SK-N-SH (cell line): ENCODE data around the gene CD3D. TPM values are rescaled to one million over a fixed set of nuclear protein-coding genes. Genes with fewer than 3 reads are reported as not detected.

Source experiments
- CTCF ChIA-PET: fragments of 300-600, 350-600 bp; formaldehyde crosslinking; extraction: SDS; loops from one replicate; lab custom pipeline; 2021; lab: Yijun Ruan, JAX
- POLR2A ChIA-PET: fragments of 350-600 bp; sonication (Branson Sonifier 250); formaldehyde crosslinking; extraction: SDS; loops from one replicate; lab custom pipeline; 2020; ENCODE audit warnings: antibody characterized with exemption, inconsistent platforms; lab: Yijun Ruan, JAX
- DNase-seq: peaks from one replicate; pipeline ENCODE4 v3.0.0; 2012
- H2AFZ ChIP-seq: fragments of 200-600 bp; sonication (generic); 2 replicates; pipeline ENCODE4 v1.8.1; 2016; ENCODE audit warnings: antibody characterized with exemption, mild to moderate bottlenecking, low read depth
- H3F3A ChIP-seq: fragments of 200-600 bp; sonication (generic); replicated peaks from 2 replicates; pipeline ENCODE3; 2016; ENCODE audit warnings: antibody characterized with exemption, mild to moderate bottlenecking; ENCODE audit not compliant: insufficient read depth
- H3K27ac ChIP-seq, 2 experiments: fragments of 200-500 bp in 1 of 2; fragments of 200-600 bp in 1 of 2; sonication (Bioruptor generic) in 1 of 2; sonication (generic), shearing (Covaris generic) in 1 of 2; 2 replicates each; pipeline versions ENCODE4 v1.5.1 to v1.6.1; 2014 to 2016; ENCODE audit warnings: low read depth in 2 of 2, inconsistent platforms in 1 of 2, low read length in 1 of 2, mild to moderate bottlenecking in 1 of 2, mixed read lengths in 1 of 2
- H3K27me3 ChIP-seq: fragments of 200-600 bp; sonication (generic), shearing (Covaris generic); 2 replicates; pipeline ENCODE4 v1.6.1; 2016; ENCODE audit warnings: mixed run types; ENCODE audit not compliant: insufficient read depth
- H3K36me3 ChIP-seq, 2 experiments: fragments of 200-500 bp in 1 of 2; fragments of 200-600 bp in 1 of 2; sonication (Bioruptor generic) in 1 of 2; sonication (generic) in 1 of 2; replicated peaks in 1 of 2; 2 replicates each; pipeline versions ENCODE3 to v1.5.1; 2014 to 2016; ENCODE audit warnings: low read length in 1 of 2, mild to moderate bottlenecking in 1 of 2; ENCODE audit not compliant: insufficient read depth in 2 of 2, control insufficient read depth in 1 of 2
- H3K4me1 ChIP-seq, 2 experiments: fragments of 200-500 bp in 1 of 2; fragments of 200-600 bp in 1 of 2; sonication (Bioruptor generic) in 1 of 2; sonication (generic), shearing (Covaris generic) in 1 of 2; 2 replicates each; pipeline versions ENCODE4 v1.5.1 to v1.6.1; 2014 to 2016; ENCODE audit warnings: low read depth in 1 of 2, low read length in 1 of 2, mixed run types in 1 of 2; ENCODE audit not compliant: insufficient read depth in 2 of 2, control insufficient read depth in 1 of 2
- H3K4me2 ChIP-seq: fragments of 200-600 bp; sonication (generic), shearing (Covaris generic); 2 replicates; pipeline ENCODE4 v1.6.1; 2017; ENCODE audit warnings: mixed run types
- H3K4me3 ChIP-seq, 2 experiments: fragments of 200-500 bp in 1 of 2; fragments of 200-600 bp in 1 of 2; sonication (Bioruptor generic) in 1 of 2; sonication (generic), shearing (Covaris generic) in 1 of 2; 2 replicates each; pipeline versions ENCODE4 v1.5.1 to v1.8.1; 2014 to 2016; ENCODE audit warnings: low read depth in 2 of 2, inconsistent platforms in 1 of 2, low read length in 1 of 2, mild to moderate bottlenecking in 1 of 2, mixed read lengths in 1 of 2, moderate library complexity in 1 of 2
- H3K79me2 ChIP-seq: fragments of 200-600 bp; sonication (generic); 2 replicates; pipeline ENCODE4 v1.8.1; 2017; ENCODE audit warnings: mild to moderate bottlenecking; ENCODE audit not compliant: insufficient read depth
- H3K9ac ChIP-seq: fragments of 200-600 bp; sonication (generic); 2 replicates; pipeline ENCODE4 v1.6.1; 2017; ENCODE audit warnings: mixed run types
- H3K9me2 ChIP-seq: fragments of 200-600 bp; sonication (generic); 2 replicates; pipeline ENCODE4 v1.6.1; 2017; ENCODE audit warnings: mixed run types
- H3K9me3 ChIP-seq: fragments of 200-600 bp; sonication (generic); 2 replicates; pipeline ENCODE4 v1.6.1; 2017; ENCODE audit warnings: mixed run types, mild to moderate bottlenecking, moderate library complexity
- H4K20me1 ChIP-seq: fragments of 200-600 bp; sonication (generic); 2 replicates; pipeline ENCODE4 v1.6.1; 2017; ENCODE audit warnings: mild to moderate bottlenecking, mixed run types; ENCODE audit not compliant: insufficient read depth
- CHD2 ChIP-seq: fragments of 150-350 bp; IDR thresholded peaks from 2 replicates; pipeline ENCODE4 v1.6.1; 2018; ENCODE audit warnings: low read length; ENCODE audit not compliant: partially characterized antibody
- ELF1 ChIP-seq: IDR thresholded peaks from 2 replicates; pipeline ENCODE4 v1.4.0; 2012
- EP300 ChIP-seq, 2 experiments: IDR thresholded peaks; 2 replicates each; pipeline versions ENCODE4 v1.4.0 to v1.6.1; 2012; ENCODE audit warnings: borderline replicate concordance in 1 of 2, low read depth in 1 of 2, low read length in 1 of 2
- FOXM1 ChIP-seq: IDR thresholded peaks from 2 replicates; pipeline ENCODE4 v1.4.0; 2012; ENCODE audit warnings: low read depth, mild to moderate bottlenecking
- GABPA ChIP-seq: IDR thresholded peaks from 2 replicates; pipeline ENCODE4 v1.4.0; 2012; ENCODE audit warnings: low read depth, mild to moderate bottlenecking
- JUND ChIP-seq: IDR thresholded peaks from 2 replicates; pipeline ENCODE4 v1.4.0; 2012
- MEF2A ChIP-seq: IDR thresholded peaks from 2 replicates; pipeline ENCODE4 v1.4.0; 2012; ENCODE audit warnings: low read depth, borderline replicate concordance
- MXI1 ChIP-seq: IDR thresholded peaks from 2 replicates; pipeline ENCODE4 v1.6.1; 2012; ENCODE audit warnings: mild to moderate bottlenecking, low read depth, low read length, improper control_type of control experiment
- NRF1 ChIP-seq: IDR thresholded peaks from 2 replicates; pipeline ENCODE4 v1.6.1; 2012; ENCODE audit warnings: low read depth, mild to moderate bottlenecking, low read length
- POLR2AphosphoS5 ChIP-seq: IDR thresholded peaks from 2 replicates; pipeline ENCODE4 v1.6.1; 2012; ENCODE audit warnings: low read depth, low read length
- RAD21 ChIP-seq: IDR thresholded peaks from 2 replicates; pipeline ENCODE4 v1.6.1; 2012; ENCODE audit warnings: mild to moderate bottlenecking, low read length
- RCOR1 ChIP-seq: fragments of 150-350 bp; IDR thresholded peaks from 2 replicates; pipeline ENCODE4 v1.6.1; 2017; ENCODE audit warnings: antibody characterized with exemption, low read length
- RXRA ChIP-seq: IDR thresholded peaks from 2 replicates; pipeline ENCODE4 v1.4.0; 2012; ENCODE audit warnings: low read depth, mild to moderate bottlenecking, borderline replicate concordance
- TAF1 ChIP-seq: IDR thresholded peaks from 2 replicates; pipeline ENCODE4 v1.6.1; 2012; ENCODE audit warnings: low read depth, mild to moderate bottlenecking, low read length, moderate library complexity, borderline replicate concordance
- WGBS: methylation state at CpG from one replicate; pipeline ENCODE4 v1.1.6; 2017; ENCODE audit warnings: low lambda C conversion rate; 5-methylcytosine and 5-hydroxymethylcytosine counted together
- polyA plus RNA-seq, 3 experiments: library from polyadenylated mRNA; depleted of rRNA; stranded (reverse); fragments of >200 nt; gene quantifications; 2 replicates each; pipeline ENCODE4 v1.2.3, GENCODE V29; 2012
- TF ChIP-seq, protein P1 (sequence below): IDR thresholded peaks from 2 replicates; pipeline ENCODE4 v1.6.1; 2012; ENCODE audit warnings: mild to moderate bottlenecking, low read depth, low read length, moderate library complexity
- TF ChIP-seq, protein P2 (sequence below): IDR thresholded peaks from 2 replicates; pipeline ENCODE4 v1.4.0; 2012; ENCODE audit warnings: low read depth, borderline replicate concordance
- TF ChIP-seq, protein P3 (sequence below): fragments of 200-600 bp; sonication (generic); IDR thresholded peaks from 2 replicates; pipeline ENCODE4 v1.6.1; 2017; ENCODE audit warnings: antibody characterized with exemption, mild to moderate bottlenecking, moderate library complexity
- TF ChIP-seq, protein P4 (sequence below): IDR thresholded peaks from 2 replicates; pipeline ENCODE4 v1.4.0; 2012; ENCODE audit warnings: low read depth
- TF ChIP-seq, protein P5 (sequence below): IDR thresholded peaks from 2 replicates; pipeline ENCODE4; 2012

Gene CD3D
- polyA plus RNA-seq, 1 of the 3 experiments (the other 2 are of a cell fraction) = 0.44 TPM

DNA sequence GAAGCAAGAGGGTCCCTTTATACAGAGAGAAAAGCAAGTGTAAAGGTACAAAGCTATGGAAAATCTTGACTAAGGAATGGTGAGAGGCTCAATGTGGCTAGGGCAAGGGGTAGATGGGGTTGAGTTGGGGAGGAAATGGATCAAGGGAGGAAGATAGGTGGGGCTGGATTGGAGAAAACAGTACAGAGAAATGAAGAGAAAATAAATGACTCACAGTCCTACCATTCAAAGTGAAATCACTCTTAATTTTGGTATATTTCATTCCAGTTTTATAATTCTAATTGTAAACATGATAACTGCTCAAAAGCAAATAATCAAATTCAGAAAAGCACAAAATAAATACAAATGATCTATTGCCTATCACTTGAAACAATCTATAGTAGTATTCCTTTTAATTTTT is 33.5 kb upstream of the CD3D start:
- TF ChIP-seq RXRA (no peak), TAF1 (no peak), MXI1 (no peak), POLR2AphosphoS5 (no peak), MEF2A (no peak), RAD21 (no peak), NRF1 (no peak), CHD2 (no peak)
- TF ChIP-seq, protein P1, sequence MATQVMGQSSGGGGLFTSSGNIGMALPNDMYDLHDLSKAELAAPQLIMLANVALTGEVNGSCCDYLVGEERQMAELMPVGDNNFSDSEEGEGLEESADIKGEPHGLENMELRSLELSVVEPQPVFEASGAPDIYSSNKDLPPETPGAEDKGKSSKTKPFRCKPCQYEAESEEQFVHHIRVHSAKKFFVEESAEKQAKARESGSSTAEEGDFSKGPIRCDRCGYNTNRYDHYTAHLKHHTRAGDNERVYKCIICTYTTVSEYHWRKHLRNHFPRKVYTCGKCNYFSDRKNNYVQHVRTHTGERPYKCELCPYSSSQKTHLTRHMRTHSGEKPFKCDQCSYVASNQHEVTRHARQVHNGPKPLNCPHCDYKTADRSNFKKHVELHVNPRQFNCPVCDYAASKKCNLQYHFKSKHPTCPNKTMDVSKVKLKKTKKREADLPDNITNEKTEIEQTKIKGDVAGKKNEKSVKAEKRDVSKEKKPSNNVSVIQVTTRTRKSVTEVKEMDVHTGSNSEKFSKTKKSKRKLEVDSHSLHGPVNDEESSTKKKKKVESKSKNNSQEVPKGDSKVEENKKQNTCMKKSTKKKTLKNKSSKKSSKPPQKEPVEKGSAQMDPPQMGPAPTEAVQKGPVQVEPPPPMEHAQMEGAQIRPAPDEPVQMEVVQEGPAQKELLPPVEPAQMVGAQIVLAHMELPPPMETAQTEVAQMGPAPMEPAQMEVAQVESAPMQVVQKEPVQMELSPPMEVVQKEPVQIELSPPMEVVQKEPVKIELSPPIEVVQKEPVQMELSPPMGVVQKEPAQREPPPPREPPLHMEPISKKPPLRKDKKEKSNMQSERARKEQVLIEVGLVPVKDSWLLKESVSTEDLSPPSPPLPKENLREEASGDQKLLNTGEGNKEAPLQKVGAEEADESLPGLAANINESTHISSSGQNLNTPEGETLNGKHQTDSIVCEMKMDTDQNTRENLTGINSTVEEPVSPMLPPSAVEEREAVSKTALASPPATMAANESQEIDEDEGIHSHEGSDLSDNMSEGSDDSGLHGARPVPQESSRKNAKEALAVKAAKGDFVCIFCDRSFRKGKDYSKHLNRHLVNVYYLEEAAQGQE = no peak
- TF ChIP-seq, all 33 proteins: peak for 0
- POLR2A ChIA-PET = no interaction called here
- Histone ChIP-seq H3K9ac (no peak overlapping the region), H3K27ac (no peak overlapping the region), H3K4me1 (no peaks in the 10 kb centered on the region), H4K20me1 (no peaks in the 10 kb centered on the region), H3K4me2 (no peak overlapping the region), H3K36me3 (peaks cover 59 to 72% of the 10 kb centered on the region in 2 experiments), H2AFZ (no peak overlapping the region), H3K9me3 (no peaks in the 10 kb centered on the region), H3K9me2 (no peaks in the 10 kb centered on the region), H3K27me3 (no peaks in the 10 kb centered on the region), H3K4me3 (no peak overlapping the region), H3F3A (no peaks in the 10 kb centered on the region), H3K79me2 (no peaks in the 10 kb centered on the region)
- no peak for DNase-seq
- CTCF ChIA-PET = no interaction called here

DNA sequence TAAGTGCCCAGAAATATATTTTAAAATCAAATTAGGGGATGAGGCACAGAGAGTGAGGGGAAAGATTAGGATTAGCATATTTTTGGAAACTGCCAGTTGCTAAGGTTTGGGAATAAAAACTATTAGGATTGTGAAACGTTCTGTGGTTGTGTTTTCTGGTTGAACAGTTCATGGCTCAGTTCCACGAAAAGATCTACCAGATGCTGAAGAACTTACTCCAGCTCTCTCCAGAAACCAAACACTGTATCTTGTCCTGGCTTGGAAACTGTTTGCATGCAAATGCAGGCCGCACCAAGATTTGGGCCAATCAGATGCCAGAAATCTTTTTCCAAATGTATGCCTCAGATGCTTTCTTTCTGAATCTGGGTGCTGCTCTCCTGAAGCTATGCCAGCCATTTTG is 32.2 kb upstream of the CD3D start:
- no peak overlapping the region for H3K27ac ChIP-seq
- TF ChIP-seq FOXM1 = no peak
- TF ChIP-seq, protein P2, sequence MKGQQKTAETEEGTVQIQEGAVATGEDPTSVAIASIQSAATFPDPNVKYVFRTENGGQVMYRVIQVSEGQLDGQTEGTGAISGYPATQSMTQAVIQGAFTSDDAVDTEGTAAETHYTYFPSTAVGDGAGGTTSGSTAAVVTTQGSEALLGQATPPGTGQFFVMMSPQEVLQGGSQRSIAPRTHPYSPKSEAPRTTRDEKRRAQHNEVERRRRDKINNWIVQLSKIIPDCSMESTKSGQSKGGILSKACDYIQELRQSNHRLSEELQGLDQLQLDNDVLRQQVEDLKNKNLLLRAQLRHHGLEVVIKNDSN = no peak
- no peak for TF ChIP-seq TAF1
- TF ChIP-seq RXRA = no peak
- no peak for TF ChIP-seq RCOR1
- no peak for TF ChIP-seq JUND
- TF ChIP-seq EP300 (IDR thresholded peaks at IDR 0.05; ENCODE audit: borderline replicate concordance in 1 of 2, low read depth in 1 of 2, low read length in 1 of 2) = no peak
- TF ChIP-seq, protein P3, sequence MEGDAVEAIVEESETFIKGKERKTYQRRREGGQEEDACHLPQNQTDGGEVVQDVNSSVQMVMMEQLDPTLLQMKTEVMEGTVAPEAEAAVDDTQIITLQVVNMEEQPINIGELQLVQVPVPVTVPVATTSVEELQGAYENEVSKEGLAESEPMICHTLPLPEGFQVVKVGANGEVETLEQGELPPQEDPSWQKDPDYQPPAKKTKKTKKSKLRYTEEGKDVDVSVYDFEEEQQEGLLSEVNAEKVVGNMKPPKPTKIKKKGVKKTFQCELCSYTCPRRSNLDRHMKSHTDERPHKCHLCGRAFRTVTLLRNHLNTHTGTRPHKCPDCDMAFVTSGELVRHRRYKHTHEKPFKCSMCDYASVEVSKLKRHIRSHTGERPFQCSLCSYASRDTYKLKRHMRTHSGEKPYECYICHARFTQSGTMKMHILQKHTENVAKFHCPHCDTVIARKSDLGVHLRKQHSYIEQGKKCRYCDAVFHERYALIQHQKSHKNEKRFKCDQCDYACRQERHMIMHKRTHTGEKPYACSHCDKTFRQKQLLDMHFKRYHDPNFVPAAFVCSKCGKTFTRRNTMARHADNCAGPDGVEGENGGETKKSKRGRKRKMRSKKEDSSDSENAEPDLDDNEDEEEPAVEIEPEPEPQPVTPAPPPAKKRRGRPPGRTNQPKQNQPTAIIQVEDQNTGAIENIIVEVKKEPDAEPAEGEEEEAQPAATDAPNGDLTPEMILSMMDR = no peak
- TF ChIP-seq NRF1 = no peak
- no peak for TF ChIP-seq ELF1
- no peak for TF ChIP-seq GABPA
- TF ChIP-seq, protein P4, sequence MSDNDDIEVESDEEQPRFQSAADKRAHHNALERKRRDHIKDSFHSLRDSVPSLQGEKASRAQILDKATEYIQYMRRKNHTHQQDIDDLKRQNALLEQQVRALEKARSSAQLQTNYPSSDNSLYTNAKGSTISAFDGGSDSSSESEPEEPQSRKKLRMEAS = no peak
- TF ChIP-seq, protein P5, sequence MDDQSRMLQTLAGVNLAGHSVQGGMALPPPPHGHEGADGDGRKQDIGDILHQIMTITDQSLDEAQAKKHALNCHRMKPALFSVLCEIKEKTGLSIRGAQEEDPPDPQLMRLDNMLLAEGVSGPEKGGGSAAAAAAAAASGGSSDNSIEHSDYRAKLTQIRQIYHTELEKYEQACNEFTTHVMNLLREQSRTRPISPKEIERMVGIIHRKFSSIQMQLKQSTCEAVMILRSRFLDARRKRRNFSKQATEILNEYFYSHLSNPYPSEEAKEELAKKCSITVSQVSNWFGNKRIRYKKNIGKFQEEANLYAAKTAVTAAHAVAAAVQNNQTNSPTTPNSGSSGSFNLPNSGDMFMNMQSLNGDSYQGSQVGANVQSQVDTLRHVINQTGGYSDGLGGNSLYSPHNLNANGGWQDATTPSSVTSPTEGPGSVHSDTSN = no peak
- no peak for TF ChIP-seq CHD2
- no peak overlapping the region for H3K4me3 ChIP-seq
- no peak overlapping the region for H3K9ac ChIP-seq
- POLR2A ChIA-PET = no interaction called here
- no peak for DNase-seq
- no peaks in the 10 kb centered on the region for H3K27me3 ChIP-seq
- CTCF ChIA-PET = no interaction called here
- H3K9me2 ChIP-seq = no peaks in the 10 kb centered on the region
- H3K4me1 ChIP-seq = no peaks in the 10 kb centered on the region
- no peak overlapping the region for H2AFZ ChIP-seq
- no peaks in the 10 kb centered on the region for H3F3A ChIP-seq
- peaks cover 65 to 70% of the 10 kb centered on the region in 2 experiments for H3K36me3 ChIP-seq
- no peaks in the 10 kb centered on the region for H3K9me3 ChIP-seq
- H3K79me2 ChIP-seq = no peaks in the 10 kb centered on the region
- H4K20me1 ChIP-seq = no peaks in the 10 kb centered on the region
- WGBS = 89% methylated on average over 3 of the region's 3 CpGs
- H3K4me2 ChIP-seq = no peak overlapping the region
